ENCODE data around the gene AP1B1. TPM values are rescaled to one million over a fixed set of nuclear protein-coding genes. Genes with fewer than 3 reads are reported as not detected.
A peak's percentile ranks its signal among the peaks of the same experiment; 100 is the strongest.
"Not testable (repeated sequence)": the region's sequence is repeated elsewhere in the genome, so short reads cannot be mapped to it uniquely, and the experiment has no call there.

The AP1B1 gene
- total and polyA plus RNA-seq, 4 experiments from 2014 or later, result 9.1 to 42.7 (median 30.7) TPM

DNA sequence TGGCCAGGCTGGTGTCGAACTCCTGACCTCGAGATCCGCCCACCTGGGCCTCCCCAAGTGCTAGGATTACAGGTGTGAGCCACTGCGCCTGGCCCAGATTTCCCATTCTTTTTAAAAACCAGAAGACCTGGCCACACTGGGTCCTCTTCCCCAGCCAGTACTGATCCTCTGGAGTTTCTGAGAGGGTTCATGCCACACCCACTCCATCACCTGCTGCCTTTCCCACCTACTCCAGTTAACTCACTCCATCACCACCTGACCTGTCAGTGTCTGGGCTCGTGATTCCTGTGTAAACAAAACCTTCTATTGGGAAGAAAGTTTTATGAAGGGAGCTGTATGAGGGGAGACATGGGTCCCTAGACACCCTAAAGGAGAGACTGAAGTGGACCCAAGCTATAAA, 30.3 kb upstream of the AP1B1 start:
- H3K36me3 Mint-ChIP-seq; H3K27me3 ChIP-seq (ENCODE audit: insufficient read depth, low read length); H3K27ac ChIP-seq (ENCODE audit: low read depth, low read length); H3K9me3 Mint-ChIP-seq; CTCF ChIA-PET (ENCODE audit: partially characterized antibody); DNase-seq; H3K9me3 ChIP-seq (ENCODE audit: control insufficient read depth in 1 of 2, low read length in 2 of 2); H3K27ac Mint-ChIP-seq; H3K27me3 Mint-ChIP-seq; POLR2A ChIA-PET (ENCODE audit: partially characterized antibody); H3K4me3 ChIP-seq (ENCODE audit: low read length in 2 of 2); H3K4me3 Mint-ChIP-seq; H3K36me3 ChIP-seq (ENCODE audit: insufficient read depth, low read length): not testable (repeated sequence)
- H3K4me1 Mint-ChIP-seq, result peaks cover 12 to 21% (median 15%) of the 10 kb centered on the region in 4 donors
- peaks cover 14% of the 10 kb centered on the region for H3K4me1 ChIP-seq (ENCODE audit: insufficient read depth, low read length)
- intact Hi-C loops (cut with micrococcal nuclease), result loop anchor here (10.0 kb wide), 1 partner anchor 346 kb away; the partner anchor contains the start of genes UQCR10 and ZMAT5

DNA sequence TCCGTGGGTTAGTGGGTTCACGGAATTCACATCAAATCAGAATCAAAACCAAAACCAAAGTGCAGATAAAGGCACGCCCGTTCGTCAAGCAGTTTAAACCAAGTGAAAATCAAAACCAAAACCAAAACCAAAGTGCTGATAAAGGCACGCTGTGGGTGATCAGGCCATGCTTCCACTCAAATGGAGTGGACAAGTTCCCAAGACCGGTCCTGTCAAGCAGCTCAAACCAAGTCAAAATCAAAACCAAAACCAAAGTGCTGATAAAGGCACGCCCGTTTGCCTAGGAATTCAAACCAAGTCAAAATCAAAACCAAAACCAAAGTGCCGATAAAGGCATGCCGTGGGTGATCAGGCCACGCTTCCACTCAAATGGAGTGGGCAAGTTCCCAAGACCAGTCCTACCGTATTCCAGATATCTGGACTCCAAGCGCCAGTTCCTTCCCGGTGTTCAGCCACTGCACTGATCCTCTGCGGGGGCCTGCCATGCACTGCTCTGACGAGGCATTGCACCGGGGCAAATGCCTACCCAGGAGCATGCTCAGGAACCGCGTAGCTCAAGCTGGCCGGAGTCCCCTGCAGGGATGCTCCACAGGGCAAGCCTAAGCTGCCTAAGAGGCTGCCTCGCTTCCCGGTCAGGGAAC, 26.7 kb upstream of the AP1B1 start:
- H3K36me3 Mint-ChIP-seq; H3K27me3 Mint-ChIP-seq; H3K9me3 ChIP-seq (ENCODE audit: control insufficient read depth in 1 of 2, low read length in 2 of 2); H3K36me3 ChIP-seq (ENCODE audit: insufficient read depth, low read length); H3K9me3 Mint-ChIP-seq; H3K27me3 ChIP-seq (ENCODE audit: insufficient read depth, low read length): not testable (repeated sequence)
- DNase-seq, result peak; percentile 66 to 75 (median 70)
- peak overlapping the region; percentile 34 to 62 for H3K4me3 ChIP-seq (ENCODE audit: low read length in 2 of 2)
- H3K27ac ChIP-seq (ENCODE audit: low read depth, low read length), result peak overlapping the region; percentile 65
- CTCF ChIA-PET (ENCODE audit: partially characterized antibody), result interaction anchor here (0.9 to 1.0 kb wide), 2 partner anchors 20 to 26 kb away, joined by 3 to 4 read pairs; no protein-coding TSS in a partner anchor
- Mint-ChIP-seq H3K4me1 (peaks cover 12 to 26% (median 18%) of the 10 kb centered on the region in 4 donors), H3K4me3 (peak overlapping the region; percentile 89 to 96 (median 93)), H3K27ac (peak overlapping the region; percentile 85 to 99 (median 96))
- POLR2A ChIA-PET (ENCODE audit: partially characterized antibody), result interaction anchor here (1.0 to 1.2 kb wide), 3 partner anchors 26 to 139 kb away, joined by 3 to 9 read pairs (median 6); partner anchors contain the start of genes AP1B1 and THOC5
- intact Hi-C loops (cut with micrococcal nuclease), result loop anchor here (2.0 to 10.0 kb wide), 2 partner anchors 26 to 350 kb away; partner anchors contain the start of genes AP1B1, UQCR10 and ZMAT5
- H3K4me1 ChIP-seq (ENCODE audit: insufficient read depth, low read length), result peaks cover 14% of the 10 kb centered on the region

DNA sequence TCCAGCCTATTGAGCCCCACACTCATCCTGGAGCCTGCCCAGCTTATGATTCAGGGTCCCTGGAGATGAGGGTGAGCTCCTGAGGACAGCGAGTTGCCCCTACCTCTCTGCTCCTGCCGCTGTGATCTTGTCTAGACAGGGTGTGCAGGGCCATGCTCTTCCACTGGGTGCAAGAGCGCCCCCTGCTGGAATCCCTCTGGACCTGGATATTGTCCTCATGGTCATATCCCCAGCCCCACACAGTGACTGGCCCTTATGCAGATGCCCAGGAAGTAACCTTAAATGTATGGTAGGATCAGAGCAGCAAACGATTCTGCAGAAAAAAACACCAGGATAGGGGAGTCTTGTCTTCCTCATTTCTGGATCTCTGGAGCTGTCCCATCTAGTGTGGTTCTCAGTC, 24.4 kb upstream of the AP1B1 start:
- CTCF ChIA-PET (ENCODE audit: partially characterized antibody), result interaction anchor here (0.8 to 1.8 kb wide), 3 partner anchors 19 to 24 kb away, joined by 3 to 8 read pairs (median 5); partner anchors contain the start of gene AP1B1
- H3K4me1 ChIP-seq (ENCODE audit: insufficient read depth, low read length), result peaks cover 14% of the 10 kb centered on the region
- POLR2A ChIA-PET (ENCODE audit: partially characterized antibody); H3K27me3 Mint-ChIP-seq; H3K27me3 ChIP-seq (ENCODE audit: insufficient read depth, low read length); H3K36me3 ChIP-seq (ENCODE audit: insufficient read depth, low read length); H3K9me3 Mint-ChIP-seq; H3K36me3 Mint-ChIP-seq; H3K9me3 ChIP-seq (ENCODE audit: control insufficient read depth in 1 of 2, low read length in 2 of 2); H3K27ac ChIP-seq (ENCODE audit: low read depth, low read length); H3K4me3 ChIP-seq (ENCODE audit: low read length in 2 of 2): not testable (repeated sequence)
- DNase-seq, result peak in 4 of 5 donors; percentile 6 to 22 (median 9)
- intact Hi-C loops (cut with micrococcal nuclease), result loop anchor here (1.0 to 10.0 kb wide), 2 partner anchors 17 to 352 kb away; partner anchors contain the start of genes UQCR10 and ZMAT5
- peaks cover 12 to 26% (median 19%) of the 10 kb centered on the region in 4 donors for H3K4me1 Mint-ChIP-seq
- H3K4me3 Mint-ChIP-seq, result peak overlapping the region in 1 of 8 donors; percentile 31
- peak overlapping the region in 1 of 7 donors; percentile 56 for H3K27ac Mint-ChIP-seq

DNA sequence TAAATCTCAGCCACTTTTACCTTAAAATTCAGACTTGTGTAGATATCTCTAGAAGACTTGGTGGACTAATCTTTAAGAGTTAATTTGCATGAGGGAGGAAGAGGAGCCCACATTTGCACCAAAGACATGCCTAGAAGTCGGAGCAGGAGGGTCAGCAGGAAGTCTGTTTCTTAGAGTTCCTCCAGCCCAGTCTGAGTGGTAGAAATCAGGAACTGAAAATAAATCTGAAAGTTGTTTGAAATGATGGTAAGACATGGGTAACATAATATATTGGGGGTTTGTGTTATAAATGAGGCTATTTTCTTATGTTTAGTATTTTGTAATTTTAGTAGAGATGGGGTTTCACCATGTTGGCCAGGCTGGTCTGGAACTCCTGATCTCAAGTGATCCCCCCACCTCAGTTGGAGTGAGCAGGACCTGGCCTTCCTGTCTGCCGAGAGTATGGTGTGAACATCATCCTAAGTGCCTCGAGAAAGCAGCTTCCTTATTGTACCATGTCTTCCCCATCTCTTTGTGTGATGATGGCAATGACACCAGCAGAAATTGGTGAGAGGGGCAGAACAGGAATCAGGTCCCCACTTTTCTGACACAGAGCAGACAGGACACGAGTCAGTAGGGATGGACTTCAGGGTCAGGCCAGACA, 23.3 kb upstream of the AP1B1 start:
- H3K27ac ChIP-seq (ENCODE audit: low read depth, low read length); DNase-seq; H3K4me3 Mint-ChIP-seq; H3K36me3 Mint-ChIP-seq; H3K36me3 ChIP-seq (ENCODE audit: insufficient read depth, low read length); H3K4me3 ChIP-seq (ENCODE audit: low read length in 2 of 2); H3K9me3 ChIP-seq (ENCODE audit: control insufficient read depth in 1 of 2, low read length in 2 of 2); H3K9me3 Mint-ChIP-seq; H3K27me3 ChIP-seq (ENCODE audit: insufficient read depth, low read length); H3K27me3 Mint-ChIP-seq; POLR2A ChIA-PET (ENCODE audit: partially characterized antibody): not testable (repeated sequence)
- Mint-ChIP-seq H3K27ac (peak overlapping the region in 4 of 7 donors; percentile 8 to 64 (median 31)), H3K4me1 (peaks cover 12 to 26% (median 19%) of the 10 kb centered on the region in 4 donors)
- H3K4me1 ChIP-seq (ENCODE audit: insufficient read depth, low read length), result peaks cover 14% of the 10 kb centered on the region
- CTCF ChIA-PET (ENCODE audit: partially characterized antibody), result interaction anchor here (0.8 to 1.8 kb wide), 2 partner anchors 20 to 22 kb away, joined by 3 to 8 read pairs; partner anchors contain the start of gene AP1B1
- intact Hi-C loops (cut with micrococcal nuclease), result loop anchor here (1.0 to 10.0 kb wide), 2 partner anchors 16 to 353 kb away; partner anchors contain the start of genes UQCR10 and ZMAT5

DNA sequence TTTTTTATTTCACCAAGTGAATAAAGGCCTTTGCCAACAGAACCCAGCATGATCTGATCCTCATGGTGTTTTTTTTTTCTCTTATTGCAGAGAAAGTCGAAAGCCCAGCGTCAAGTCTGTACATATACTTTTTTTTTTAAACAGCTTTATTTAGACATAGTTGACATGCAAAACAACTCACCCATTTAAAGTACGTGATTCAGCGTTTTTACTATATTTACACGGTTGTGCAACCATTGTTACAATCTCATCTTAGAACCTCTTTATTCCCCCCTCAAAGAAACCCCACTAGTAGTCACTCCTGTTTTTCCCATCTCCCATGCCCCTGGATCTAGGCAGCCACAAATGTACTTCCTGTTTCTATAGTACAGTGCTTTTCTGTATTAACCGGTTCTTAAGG, 20.6 kb upstream of the AP1B1 start:
- Histone ChIP-seq H3K4me1 (ENCODE audit: insufficient read depth, low read length) (no peaks in the 10 kb centered on the region), H3K36me3 (ENCODE audit: insufficient read depth, low read length) (no peaks in the 10 kb centered on the region), H3K9me3 (ENCODE audit: control insufficient read depth in 1 of 2, low read length in 2 of 2) (no peaks in the 10 kb centered on the region), H3K27ac (ENCODE audit: low read depth, low read length) (no peak overlapping the region), H3K4me3 (ENCODE audit: low read length in 2 of 2) (no peak overlapping the region), H3K27me3 (ENCODE audit: insufficient read depth, low read length) (no peaks in the 10 kb centered on the region)
- CTCF ChIA-PET (ENCODE audit: partially characterized antibody), result no interaction called here
- intact Hi-C loops (cut with micrococcal nuclease), result no loop called here
- Mint-ChIP-seq H3K27ac (peak overlapping the region in 1 of 7 donors; percentile 49), H3K36me3 (no peaks in the 10 kb centered on the region), H3K4me3 (no peak overlapping the region), H3K4me1 (peaks cover under 1 to 6% (median 4%) of the 10 kb centered on the region in 4 donors), H3K9me3 (no peaks in the 10 kb centered on the region), H3K27me3 (no peaks in the 10 kb centered on the region)
- POLR2A ChIA-PET (ENCODE audit: partially characterized antibody), result no interaction called here
- no peak for DNase-seq

DNA sequence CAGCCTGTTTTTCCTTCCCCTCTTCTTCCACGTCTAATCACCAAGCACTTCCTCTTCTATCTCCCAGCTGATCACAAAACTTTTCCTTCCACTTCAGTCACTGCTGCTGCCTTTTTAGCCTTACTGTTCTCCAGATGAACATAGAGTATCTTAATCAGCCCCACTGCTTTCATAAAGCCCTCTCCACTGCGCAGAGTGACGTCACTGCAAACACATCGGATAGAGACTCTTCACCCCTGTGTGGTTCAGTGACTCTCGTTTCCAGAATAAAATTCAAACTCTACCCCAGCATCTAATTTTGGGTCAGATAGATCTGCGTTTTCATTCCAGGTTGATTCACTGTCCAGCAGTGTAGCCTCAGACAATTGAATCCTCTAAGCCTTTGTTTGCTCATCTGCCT, 13.2 kb upstream of the AP1B1 start:
- DNase-seq; H3K27ac ChIP-seq (ENCODE audit: low read depth, low read length); H3K9me3 Mint-ChIP-seq; H3K4me3 ChIP-seq (ENCODE audit: low read length in 2 of 2); H3K27me3 Mint-ChIP-seq; H3K4me1 ChIP-seq (ENCODE audit: insufficient read depth, low read length); H3K36me3 Mint-ChIP-seq; H3K9me3 ChIP-seq (ENCODE audit: control insufficient read depth in 1 of 2, low read length in 2 of 2); intact Hi-C loops (cut with micrococcal nuclease); H3K36me3 ChIP-seq (ENCODE audit: insufficient read depth, low read length); POLR2A ChIA-PET (ENCODE audit: partially characterized antibody); H3K4me3 Mint-ChIP-seq; H3K4me1 Mint-ChIP-seq; CTCF ChIA-PET (ENCODE audit: partially characterized antibody); H3K27ac Mint-ChIP-seq; H3K27me3 ChIP-seq (ENCODE audit: insufficient read depth, low read length): not testable (repeated sequence)

DNA sequence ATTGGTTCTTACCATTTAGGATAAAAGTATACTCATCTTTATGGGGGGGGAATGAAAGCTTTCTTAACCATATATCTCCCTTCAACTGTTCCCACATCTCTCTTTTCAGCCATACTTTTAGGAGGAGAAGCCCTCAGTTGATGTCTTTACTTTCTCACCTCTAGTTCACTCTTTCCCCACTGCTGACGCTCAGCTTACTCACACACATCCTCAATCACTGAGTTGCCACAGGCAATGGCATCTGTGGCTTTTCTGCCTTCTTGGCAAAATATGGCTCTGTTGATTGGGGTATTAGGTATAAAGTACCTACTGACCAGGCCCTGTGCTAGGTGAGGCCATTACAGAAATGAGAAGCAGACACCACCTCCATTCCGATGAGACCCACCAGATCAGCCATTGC, 12.2 kb upstream of the AP1B1 start:
- no peaks in the 10 kb centered on the region for H3K4me1 Mint-ChIP-seq
- no peaks in the 10 kb centered on the region for H3K9me3 Mint-ChIP-seq
- H3K4me3 Mint-ChIP-seq, result no peak overlapping the region
- H3K27ac Mint-ChIP-seq, result no peak overlapping the region
- Histone ChIP-seq H3K4me3 (ENCODE audit: low read length in 2 of 2) (no peak overlapping the region), H3K27ac (ENCODE audit: low read depth, low read length) (no peak overlapping the region), H3K36me3 (ENCODE audit: insufficient read depth, low read length) (no peaks in the 10 kb centered on the region), H3K4me1 (ENCODE audit: insufficient read depth, low read length) (no peaks in the 10 kb centered on the region), H3K27me3 (ENCODE audit: insufficient read depth, low read length) (no peaks in the 10 kb centered on the region), H3K9me3 (ENCODE audit: control insufficient read depth in 1 of 2, low read length in 2 of 2) (no peaks in the 10 kb centered on the region)
- POLR2A ChIA-PET (ENCODE audit: partially characterized antibody), result no interaction called here
- DNase-seq, result no peak
- H3K27me3 Mint-ChIP-seq, result peaks cover 3 to 9% of the 10 kb centered on the region in 2 donors
- CTCF ChIA-PET (ENCODE audit: partially characterized antibody), result no interaction called here
- H3K36me3 Mint-ChIP-seq, result no peaks in the 10 kb centered on the region
- intact Hi-C loops (cut with micrococcal nuclease), result no loop called here

Data from CD4-positive, alpha-beta memory T cell (primary cell).